Neuron (in vitro differentiated cells): ENCODE measurements around the gene IREB2.
A peak's percentile ranks its signal among the peaks of the same experiment; 100 is the strongest.

Experiments used
- H2AFZ ChIP-seq: one replicate; pipeline ENCODE4 v1.6.1; 2013; ENCODE audit warnings: low read depth, mild to moderate bottlenecking, inconsistent platforms, low read length, moderate library complexity
- H3K27me3 ChIP-seq: one replicate; pipeline ENCODE4 v1.6.1; 2013; ENCODE audit warnings: low read length; ENCODE audit not compliant: insufficient read depth
- H3K36me3 ChIP-seq: one replicate; pipeline ENCODE4 v1.6.1; 2013; ENCODE audit warnings: low read length; ENCODE audit not compliant: insufficient read depth
- H3K4me1 ChIP-seq: one replicate; pipeline ENCODE4 v1.6.1; 2013; ENCODE audit warnings: low read length; ENCODE audit not compliant: insufficient read depth
- H3K4me3 ChIP-seq: 2 replicates; pipeline ENCODE4 v1.5.1; 2013; ENCODE audit warnings: mild to moderate bottlenecking, low read length, moderate library complexity
- H3K9me3 ChIP-seq: one replicate; pipeline ENCODE4 v1.6.1; 2013; ENCODE audit warnings: low read length

The IREB2 gene

GRCh38 chr15:78437762-78438618, at the start of gene IREB2:
IREB2 (plus strand) TSS chr15:78438216; CDS start chr15:78438338, 122 bp downstream.
- no peaks in the 10 kb centered on the region for H3K27me3 ChIP-seq
- no peaks in the 10 kb centered on the region for H3K9me3 ChIP-seq
- peak within 1 kb of the TSS; percentile 53 for H3K4me3 ChIP-seq
- peaks cover 24% of the 10 kb centered on the region for H3K4me1 ChIP-seq
- H3K36me3 ChIP-seq: peaks cover 29% of the 10 kb centered on the region
- peak within 1 kb of the TSS; percentile 8 for H2AFZ ChIP-seq

DNA sequence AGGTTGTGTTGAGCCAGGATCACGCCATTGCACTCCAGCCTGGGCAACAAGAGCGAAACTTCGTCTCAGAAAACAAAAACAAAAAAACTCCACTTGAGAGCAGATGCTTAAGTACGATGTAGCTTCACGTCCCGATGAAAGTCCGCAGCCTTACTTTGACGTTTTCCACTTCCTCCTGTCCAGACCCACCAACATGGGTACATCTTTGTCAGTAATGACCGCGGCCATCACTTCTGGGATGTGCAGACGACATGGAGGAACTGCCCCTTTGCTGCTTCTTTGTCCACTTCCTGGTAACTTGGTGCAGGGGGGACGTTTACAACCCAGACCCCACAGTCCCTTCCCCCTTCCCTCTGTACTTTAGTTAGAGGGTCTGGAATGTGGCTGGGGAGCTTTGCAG, 49.2 kb upstream of the IREB2 start:
- H2AFZ ChIP-seq: peak overlapping the region; percentile 34
- H3K4me3 ChIP-seq: no peak overlapping the region
- H3K27me3 ChIP-seq: no peaks in the 10 kb centered on the region
- peaks cover 12% of the 10 kb centered on the region for H3K4me1 ChIP-seq
- no peaks in the 10 kb centered on the region for H3K9me3 ChIP-seq
- H3K36me3 ChIP-seq: no peaks in the 10 kb centered on the region

DNA sequence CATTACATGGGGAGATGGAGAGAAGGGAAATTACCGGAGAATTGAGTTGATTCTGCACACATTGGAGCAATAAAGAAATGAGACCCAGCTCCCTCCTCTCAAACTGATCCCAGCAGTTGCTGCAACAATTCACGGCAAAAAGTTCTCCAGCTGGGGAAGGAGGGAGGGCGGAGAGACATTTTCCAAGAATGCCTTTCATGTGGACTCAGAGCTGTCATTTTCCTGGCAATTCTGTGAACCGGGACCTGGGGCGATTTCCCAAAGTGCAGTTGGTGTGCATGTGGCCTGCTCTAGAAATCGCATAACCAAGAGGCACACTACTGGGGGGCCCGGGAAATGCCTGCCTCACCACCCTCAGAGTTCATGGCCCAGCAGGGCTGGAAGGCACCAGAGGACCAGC, 48.7 kb upstream of the IREB2 start:
- Histone ChIP-seq H3K27me3 (no peaks in the 10 kb centered on the region), H3K9me3 (no peaks in the 10 kb centered on the region), H3K4me1 (peaks cover 12% of the 10 kb centered on the region), H2AFZ (peak overlapping the region; percentile 34), H3K4me3 (no peak overlapping the region), H3K36me3 (no peaks in the 10 kb centered on the region)

- Histone ChIP-seq H3K27me3 (no peaks in the 10 kb centered on the region), H3K9me3 (no peaks in the 10 kb centered on the region), H3K36me3 (no peaks in the 10 kb centered on the region), H3K4me3 (no peak overlapping the region), H2AFZ (peak overlapping the region; percentile 34), H3K4me1 (peaks cover 12% of the 10 kb centered on the region)
These were observed 48.3 kb upstream of the IREB2 start for GRCh38 chr15:78389738-78390137.

GRCh38 chr15:78390242-78390641, 47.8 kb upstream of the IREB2 start:
- Histone ChIP-seq H2AFZ (no peak overlapping the region), H3K27me3 (no peaks in the 10 kb centered on the region), H3K9me3 (no peaks in the 10 kb centered on the region), H3K4me3 (no peak overlapping the region), H3K4me1 (peaks cover 12% of the 10 kb centered on the region), H3K36me3 (no peaks in the 10 kb centered on the region)

- H3K4me1 ChIP-seq: peaks cover 12% of the 10 kb centered on the region
- no peak overlapping the region for H2AFZ ChIP-seq
- no peaks in the 10 kb centered on the region for H3K36me3 ChIP-seq
- H3K9me3 ChIP-seq: no peaks in the 10 kb centered on the region
- no peak overlapping the region for H3K4me3 ChIP-seq
- no peaks in the 10 kb centered on the region for H3K27me3 ChIP-seq
These were observed 47.2 kb upstream of the IREB2 start for GRCh38 chr15:78390826-78391225.

DNA sequence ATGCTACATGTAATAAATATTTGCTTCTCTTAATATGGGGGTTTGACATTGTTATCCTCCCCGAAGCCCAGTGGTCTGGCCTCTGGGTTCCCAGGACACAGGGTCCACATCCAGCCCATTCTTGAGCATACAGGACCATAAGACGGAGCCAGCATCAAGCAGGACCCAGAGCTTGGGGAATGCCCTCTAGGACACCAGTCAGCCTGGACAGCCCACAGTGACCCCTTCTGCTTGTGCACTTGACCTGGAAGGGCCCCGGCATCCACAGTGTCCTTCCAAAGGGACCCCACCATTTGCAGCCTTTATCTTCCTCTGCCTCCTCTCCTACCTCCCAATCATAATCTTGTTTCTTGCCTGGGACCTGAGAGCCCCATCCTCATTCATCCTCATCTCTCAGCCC, 46.2 kb upstream of the IREB2 start:
- H3K27me3 ChIP-seq: no peaks in the 10 kb centered on the region
- no peak overlapping the region for H3K4me3 ChIP-seq
- H3K36me3 ChIP-seq: no peaks in the 10 kb centered on the region
- no peak overlapping the region for H2AFZ ChIP-seq
- H3K9me3 ChIP-seq: no peaks in the 10 kb centered on the region
- H3K4me1 ChIP-seq: peaks cover 12% of the 10 kb centered on the region

- Histone ChIP-seq H2AFZ (no peak overlapping the region), H3K4me1 (peaks cover 12% of the 10 kb centered on the region), H3K27me3 (no peaks in the 10 kb centered on the region), H3K4me3 (no peak overlapping the region), H3K36me3 (no peaks in the 10 kb centered on the region), H3K9me3 (no peaks in the 10 kb centered on the region)
These were observed 45.6 kb upstream of the IREB2 start for GRCh38 chr15:78392430-78392829.

GRCh38 chr15:78393137-78393536, 44.9 kb upstream of the IREB2 start:
- Histone ChIP-seq H3K27me3 (no peaks in the 10 kb centered on the region), H3K4me3 (no peak overlapping the region), H3K4me1 (peaks cover 12% of the 10 kb centered on the region), H2AFZ (no peak overlapping the region), H3K36me3 (no peaks in the 10 kb centered on the region), H3K9me3 (no peaks in the 10 kb centered on the region)

DNA sequence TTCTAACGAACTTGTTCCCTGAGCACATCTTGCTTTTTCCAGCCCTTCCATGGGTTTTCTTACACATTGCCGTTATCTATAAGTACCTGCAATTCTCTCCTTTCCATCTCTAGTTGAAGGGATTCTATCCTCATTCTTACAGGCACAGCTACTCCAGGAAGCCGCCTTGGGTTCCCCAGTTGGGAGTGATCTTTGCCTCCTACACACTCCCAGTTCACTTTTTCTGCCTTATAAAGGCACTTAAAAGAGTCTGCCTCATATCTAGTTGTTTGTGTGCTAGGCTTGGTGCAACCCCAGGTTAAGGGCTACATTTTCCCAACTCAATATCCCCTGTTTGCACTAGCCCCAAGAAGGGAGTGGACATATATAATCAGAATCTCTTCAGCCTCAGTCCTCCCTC, 44.0 kb upstream of the IREB2 start:
- H3K27me3 ChIP-seq: no peaks in the 10 kb centered on the region
- no peaks in the 10 kb centered on the region for H3K36me3 ChIP-seq
- no peak overlapping the region for H3K4me3 ChIP-seq
- no peak overlapping the region for H2AFZ ChIP-seq
- H3K9me3 ChIP-seq: no peaks in the 10 kb centered on the region
- H3K4me1 ChIP-seq: peaks cover 9% of the 10 kb centered on the region

DNA sequence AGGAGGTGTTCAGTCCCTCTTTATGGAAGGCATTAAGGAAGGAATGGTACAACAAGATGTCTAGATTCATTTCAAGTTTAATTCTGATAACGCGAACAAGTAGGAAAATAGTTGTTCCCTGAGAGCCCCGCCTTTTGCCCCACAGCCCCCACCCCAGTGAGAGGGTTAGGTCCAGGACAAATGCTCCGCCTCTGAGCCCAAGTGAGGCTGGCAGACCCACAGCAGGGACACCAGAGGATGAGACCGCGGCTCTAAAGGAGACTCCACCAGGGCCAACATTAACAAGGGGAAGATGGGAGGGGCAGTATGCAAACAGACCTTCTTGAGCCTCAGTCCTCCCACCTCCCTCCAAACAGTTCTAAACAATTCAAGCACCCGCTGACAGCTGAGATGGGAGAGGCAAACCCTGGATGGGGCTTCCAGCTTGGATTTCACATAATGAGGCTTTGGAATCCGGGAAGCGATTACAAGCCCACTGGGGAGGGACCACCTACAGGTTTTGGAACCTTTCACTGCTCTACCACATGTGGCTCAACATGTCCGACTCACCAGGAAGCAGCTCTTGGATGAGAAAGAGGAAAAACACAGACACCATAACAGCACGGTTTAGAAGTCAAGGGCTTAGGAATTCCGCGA, 42.9 kb upstream of the IREB2 start:
- Histone ChIP-seq H3K27me3 (no peaks in the 10 kb centered on the region), H3K9me3 (no peaks in the 10 kb centered on the region), H3K36me3 (no peaks in the 10 kb centered on the region), H3K4me1 (peaks cover 3% of the 10 kb centered on the region), H2AFZ (no peak overlapping the region), H3K4me3 (no peak overlapping the region)

DNA sequence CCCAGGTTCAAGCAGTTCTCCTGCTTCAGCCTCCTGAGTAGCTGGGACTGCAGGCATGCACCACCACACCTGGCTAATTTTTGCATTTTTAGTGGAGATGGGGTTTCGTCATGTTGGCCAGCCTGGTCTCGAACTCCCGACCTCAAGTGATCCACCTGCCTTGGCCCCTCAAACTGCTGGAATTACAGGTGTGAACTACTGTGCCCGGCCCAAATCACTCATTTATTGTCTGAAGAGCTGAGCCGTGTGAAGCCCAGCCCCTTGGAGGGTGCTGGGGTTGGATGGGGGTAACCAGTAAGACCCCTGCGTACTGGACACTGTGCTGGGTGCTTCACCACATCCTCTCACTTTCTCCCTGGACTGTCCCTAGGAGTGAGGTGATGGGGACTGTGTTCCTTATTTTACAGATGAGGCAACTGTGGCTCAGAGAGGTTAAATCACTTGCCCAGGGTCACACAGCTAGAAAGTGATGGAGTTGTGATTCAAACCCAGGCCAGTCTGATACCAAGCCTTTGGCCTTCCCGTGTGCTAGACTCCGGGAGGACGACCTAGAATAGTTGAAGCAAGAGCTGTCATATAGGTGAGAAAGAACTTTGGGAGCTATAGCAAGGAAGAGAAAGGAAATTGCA, 41.7 kb upstream of the IREB2 start:
- no peak overlapping the region for H3K4me3 ChIP-seq
- H3K9me3 ChIP-seq: no peaks in the 10 kb centered on the region
- H3K36me3 ChIP-seq: no peaks in the 10 kb centered on the region
- H3K27me3 ChIP-seq: no peaks in the 10 kb centered on the region
- H3K4me1 ChIP-seq: peaks cover 3% of the 10 kb centered on the region
- no peak overlapping the region for H2AFZ ChIP-seq

DNA sequence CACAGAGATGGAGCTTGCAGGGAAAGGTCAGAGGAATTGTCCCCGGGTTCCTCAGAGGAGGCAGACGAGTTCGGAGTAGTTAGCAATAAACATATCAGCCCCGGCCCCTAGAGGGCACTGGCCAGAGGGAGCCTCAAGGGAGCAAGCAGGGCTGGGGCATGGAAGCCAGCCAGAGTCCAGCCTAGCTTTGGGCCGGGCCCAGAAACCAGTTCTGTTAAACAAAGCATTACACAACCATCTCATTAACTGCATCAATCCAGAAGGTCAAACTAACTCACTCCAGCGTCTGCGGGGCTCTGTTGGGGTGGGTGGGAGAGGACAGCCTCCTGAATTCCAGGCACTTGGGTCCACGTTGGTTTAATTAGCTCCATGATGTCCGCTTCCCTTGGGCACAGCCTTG, 41.0 kb upstream of the IREB2 start:
- Histone ChIP-seq H3K4me3 (no peak overlapping the region), H2AFZ (no peak overlapping the region), H3K9me3 (no peaks in the 10 kb centered on the region), H3K4me1 (peaks cover 3% of the 10 kb centered on the region), H3K27me3 (no peaks in the 10 kb centered on the region), H3K36me3 (no peaks in the 10 kb centered on the region)
